Mesothelial cell of epicardium (in vitro differentiated cells): ENCODE results near the gene YIPF1. TPM values are rescaled to one million over a fixed set of nuclear protein-coding genes. Genes with fewer than 3 reads are reported as not detected.

Source experiments
- DNase-seq, 2 experiments: peaks; one replicate each; pipeline ENCODE4 v3.0.0; 2021; ENCODE audit warnings: low spot score in 2 of 2; ENCODE audit not compliant: unreplicated experiment in 2 of 2
- H3K27ac Mint-ChIP-seq: 2 replicates; pipeline ENCODE4 v1.8.0; 2021; ENCODE audit warnings: mixed read lengths
- H3K27me3 Mint-ChIP-seq: 2 replicates; pipeline ENCODE4 v1.8.0; 2021; ENCODE audit warnings: low read depth, mixed read lengths
- H3K36me3 Mint-ChIP-seq: 2 replicates; pipeline ENCODE4 v1.8.0; 2021; ENCODE audit warnings: mixed read lengths
- H3K4me1 Mint-ChIP-seq: 2 replicates; pipeline ENCODE4 v1.8.0; 2021; ENCODE audit warnings: mixed read lengths
- H3K4me3 Mint-ChIP-seq: 2 replicates; pipeline ENCODE4 v1.8.0; 2021; ENCODE audit warnings: mild to moderate bottlenecking, moderate library complexity, mixed read lengths
- H3K9me3 Mint-ChIP-seq: 2 replicates; pipeline ENCODE4 v1.8.0; 2021; ENCODE audit warnings: mixed read lengths
- total RNA-seq: library from RNA; stranded (reverse); gene quantifications from 3 replicates; pipeline ENCODE4 v1.2.1, GENCODE V29; 2021
- TF ChIP-seq, protein P1 (sequence below): fragments of 200-600 bp; sonication (generic); IDR thresholded peaks from one replicate; pipeline ENCODE4 v1.5.0; 2021; ENCODE audit warnings: antibody characterized with exemption; ENCODE audit not compliant: unreplicated experiment

YIPF1 gene
- total RNA-seq, 1 donor from 2014 or later = 30.9 TPM

DNA sequence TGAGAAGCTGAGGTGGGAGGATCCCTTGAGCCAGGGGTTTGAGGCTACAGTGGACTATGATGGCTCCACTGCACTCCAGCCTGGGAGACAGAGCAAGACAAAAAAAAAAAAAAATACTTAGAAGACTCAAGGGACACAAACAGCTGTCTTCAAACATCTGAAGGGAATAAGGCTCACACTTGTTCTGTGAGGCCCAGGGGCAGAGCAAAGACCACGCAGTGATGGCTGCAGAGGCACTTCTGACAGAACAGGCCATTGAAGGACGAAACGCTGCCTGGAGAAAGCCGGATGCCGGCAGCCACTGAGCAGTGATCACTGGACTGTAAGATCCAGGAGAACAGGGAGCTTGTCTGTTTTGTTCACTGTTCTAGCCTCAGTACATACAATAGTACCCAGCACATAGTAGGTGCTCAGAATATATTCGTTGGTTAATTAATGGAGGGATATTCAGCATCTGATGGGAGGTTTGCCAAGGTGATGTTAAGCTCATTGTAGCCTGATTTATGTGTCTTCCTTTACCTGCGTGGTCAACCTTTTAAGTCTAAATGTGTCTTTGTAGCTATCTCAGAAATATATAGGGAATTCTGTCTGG is 39.4 kb downstream of the YIPF1 start:
- peaks cover 29% of the 10 kb centered on the region for H3K36me3 Mint-ChIP-seq
- peaks cover 5% of the 10 kb centered on the region for H3K9me3 Mint-ChIP-seq
- H3K4me3 Mint-ChIP-seq = no peak overlapping the region
- H3K27ac Mint-ChIP-seq = no peak overlapping the region
- TF ChIP-seq, protein P1, sequence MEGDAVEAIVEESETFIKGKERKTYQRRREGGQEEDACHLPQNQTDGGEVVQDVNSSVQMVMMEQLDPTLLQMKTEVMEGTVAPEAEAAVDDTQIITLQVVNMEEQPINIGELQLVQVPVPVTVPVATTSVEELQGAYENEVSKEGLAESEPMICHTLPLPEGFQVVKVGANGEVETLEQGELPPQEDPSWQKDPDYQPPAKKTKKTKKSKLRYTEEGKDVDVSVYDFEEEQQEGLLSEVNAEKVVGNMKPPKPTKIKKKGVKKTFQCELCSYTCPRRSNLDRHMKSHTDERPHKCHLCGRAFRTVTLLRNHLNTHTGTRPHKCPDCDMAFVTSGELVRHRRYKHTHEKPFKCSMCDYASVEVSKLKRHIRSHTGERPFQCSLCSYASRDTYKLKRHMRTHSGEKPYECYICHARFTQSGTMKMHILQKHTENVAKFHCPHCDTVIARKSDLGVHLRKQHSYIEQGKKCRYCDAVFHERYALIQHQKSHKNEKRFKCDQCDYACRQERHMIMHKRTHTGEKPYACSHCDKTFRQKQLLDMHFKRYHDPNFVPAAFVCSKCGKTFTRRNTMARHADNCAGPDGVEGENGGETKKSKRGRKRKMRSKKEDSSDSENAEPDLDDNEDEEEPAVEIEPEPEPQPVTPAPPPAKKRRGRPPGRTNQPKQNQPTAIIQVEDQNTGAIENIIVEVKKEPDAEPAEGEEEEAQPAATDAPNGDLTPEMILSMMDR = no peak
- peaks cover 7% of the 10 kb centered on the region for H3K4me1 Mint-ChIP-seq
- no peak for DNase-seq
- no peaks in the 10 kb centered on the region for H3K27me3 Mint-ChIP-seq

DNA sequence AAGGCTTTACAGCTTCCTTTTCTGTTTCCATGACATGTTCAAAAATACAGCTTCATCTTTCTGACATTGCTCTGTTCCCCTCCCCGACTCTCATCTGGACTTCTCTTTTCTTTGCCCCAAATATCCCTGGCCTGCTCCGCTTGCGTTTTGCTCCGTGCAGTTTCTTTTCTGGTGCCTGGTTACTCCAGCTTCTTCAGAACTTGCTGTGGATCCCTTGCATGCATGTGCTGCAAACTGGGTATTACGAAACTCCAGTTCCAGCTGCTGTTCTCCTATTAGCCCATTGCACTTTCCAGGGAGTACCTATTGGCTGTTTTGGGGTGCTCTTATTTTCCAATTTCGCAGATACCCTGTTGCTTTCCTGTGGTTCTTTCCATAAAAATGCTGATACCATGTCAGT is 41.6 kb downstream of the YIPF1 start:
- Mint-ChIP-seq H3K27me3 (no peaks in the 10 kb centered on the region), H3K9me3 (peaks cover 5% of the 10 kb centered on the region), H3K4me1 (peaks cover 5% of the 10 kb centered on the region), H3K36me3 (peaks cover 20% of the 10 kb centered on the region), H3K4me3 (no peak overlapping the region), H3K27ac (no peak overlapping the region)
- no peak for DNase-seq
- TF ChIP-seq, protein P1 = no peak

DNA sequence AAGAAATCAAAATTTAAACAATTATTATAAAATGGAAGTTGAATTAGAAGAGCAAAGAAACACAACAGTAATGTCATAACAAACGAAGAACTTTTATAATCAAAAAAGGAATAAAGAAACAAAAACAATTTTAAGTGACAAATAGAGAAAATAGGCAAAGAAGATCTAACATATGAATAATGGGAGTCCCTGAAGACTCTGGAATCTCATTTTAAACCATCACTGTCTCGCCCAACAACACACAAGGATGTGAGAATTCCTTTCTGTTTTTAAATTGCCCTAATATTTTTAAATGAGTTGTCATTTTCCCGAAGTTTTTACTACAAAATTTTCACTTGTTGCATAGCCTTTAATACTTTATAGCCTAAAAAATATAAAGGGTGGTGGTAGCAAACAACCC is 47.2 kb downstream of the YIPF1 start:
- DNase-seq = no peak
- Mint-ChIP-seq H3K27ac (no peak overlapping the region), H3K27me3 (no peaks in the 10 kb centered on the region), H3K4me3 (no peak overlapping the region), H3K36me3 (peaks cover 2% of the 10 kb centered on the region), H3K4me1 (peaks cover 3% of the 10 kb centered on the region), H3K9me3 (peaks cover 9% of the 10 kb centered on the region)
- TF ChIP-seq, protein P1 = no peak

DNA sequence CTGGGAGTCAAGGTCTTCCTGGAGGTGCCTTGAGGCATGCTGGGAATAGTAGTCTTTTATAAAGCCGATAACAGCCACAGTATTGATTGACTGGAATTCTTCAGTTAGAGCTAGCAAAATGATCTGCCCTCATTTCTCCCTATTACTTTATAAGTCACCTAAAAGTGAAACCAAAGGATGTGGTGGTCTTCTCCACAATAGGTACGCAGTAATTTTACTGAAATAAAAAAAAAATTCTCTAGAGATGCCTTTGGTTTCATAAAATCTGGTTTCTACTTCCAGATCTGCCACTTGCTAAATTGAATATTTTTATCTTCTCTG is 51.0 kb downstream of the YIPF1 start:
- DNase-seq = no peak
- Mint-ChIP-seq H3K4me1 (peaks cover 12% of the 10 kb centered on the region), H3K9me3 (peaks cover 9% of the 10 kb centered on the region), H3K36me3 (peaks cover 3% of the 10 kb centered on the region), H3K27ac (peak overlapping the region; percentile 93), H3K27me3 (no peaks in the 10 kb centered on the region), H3K4me3 (peak overlapping the region; percentile 97)
- TF ChIP-seq, protein P1 = no peak

DNA sequence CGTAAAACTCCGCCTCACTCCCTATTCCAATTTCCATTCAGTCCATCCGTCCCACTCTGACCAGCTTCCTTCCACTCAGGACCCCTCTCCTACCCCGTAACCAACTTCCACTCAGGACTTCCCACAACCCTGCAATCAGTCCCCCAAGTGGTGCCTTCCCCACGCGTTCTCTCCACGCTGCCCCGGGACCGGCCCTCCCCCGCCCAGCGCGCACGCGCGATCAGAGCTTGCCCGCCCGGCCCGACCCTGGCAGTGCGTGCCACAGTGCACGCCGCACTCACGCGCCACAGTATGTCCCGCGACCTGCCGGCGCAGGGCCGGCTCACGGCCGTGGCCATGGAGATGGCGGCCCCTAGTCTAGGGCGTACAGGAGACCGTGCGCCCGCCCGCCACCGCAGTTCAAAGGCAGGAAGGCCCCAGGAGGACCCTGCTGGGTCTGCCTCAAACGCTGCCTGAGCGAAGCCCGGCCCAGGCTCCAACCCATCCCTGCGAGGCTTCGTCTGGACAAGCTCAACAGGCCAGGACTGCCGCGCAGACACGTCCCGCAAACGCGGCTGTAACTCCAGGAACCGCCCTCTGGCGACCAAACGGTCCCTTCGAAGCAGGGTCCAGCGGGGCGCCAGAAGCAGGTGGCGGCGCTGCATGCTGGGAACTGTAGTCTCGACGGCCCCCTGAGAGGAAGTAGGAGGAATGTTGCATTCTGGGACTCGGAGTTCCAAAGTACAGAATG is 51.5 kb downstream of the YIPF1 start, which contains the start of gene NDC1:
NDC1 (minus strand) TSS at position 373 of the 730 bp plus-strand sequence; CDS start at position 338, 35 bp downstream.
- H3K27me3 Mint-ChIP-seq = no peaks in the 10 kb centered on the region
- peaks cover 4% of the 10 kb centered on the region for H3K36me3 Mint-ChIP-seq
- H3K9me3 Mint-ChIP-seq = peaks cover 9% of the 10 kb centered on the region
- H3K27ac Mint-ChIP-seq = peak within 1 kb of the TSS; percentile 93
- peaks cover 12% of the 10 kb centered on the region for H3K4me1 Mint-ChIP-seq
- TF ChIP-seq, protein P1 = no peak
- H3K4me3 Mint-ChIP-seq = peak within 1 kb of the TSS; percentile 97
- DNase-seq = peak; percentile 68 to 84
